ENCODE data around the gene KBTBD2. TPM values are rescaled to one million over a fixed set of nuclear protein-coding genes. Genes with fewer than 3 reads are reported as not detected.

The KBTBD2 gene
- polyA plus RNA-seq, 3 donors, result 23.7 to 48.4 (median 33.9) TPM

DNA sequence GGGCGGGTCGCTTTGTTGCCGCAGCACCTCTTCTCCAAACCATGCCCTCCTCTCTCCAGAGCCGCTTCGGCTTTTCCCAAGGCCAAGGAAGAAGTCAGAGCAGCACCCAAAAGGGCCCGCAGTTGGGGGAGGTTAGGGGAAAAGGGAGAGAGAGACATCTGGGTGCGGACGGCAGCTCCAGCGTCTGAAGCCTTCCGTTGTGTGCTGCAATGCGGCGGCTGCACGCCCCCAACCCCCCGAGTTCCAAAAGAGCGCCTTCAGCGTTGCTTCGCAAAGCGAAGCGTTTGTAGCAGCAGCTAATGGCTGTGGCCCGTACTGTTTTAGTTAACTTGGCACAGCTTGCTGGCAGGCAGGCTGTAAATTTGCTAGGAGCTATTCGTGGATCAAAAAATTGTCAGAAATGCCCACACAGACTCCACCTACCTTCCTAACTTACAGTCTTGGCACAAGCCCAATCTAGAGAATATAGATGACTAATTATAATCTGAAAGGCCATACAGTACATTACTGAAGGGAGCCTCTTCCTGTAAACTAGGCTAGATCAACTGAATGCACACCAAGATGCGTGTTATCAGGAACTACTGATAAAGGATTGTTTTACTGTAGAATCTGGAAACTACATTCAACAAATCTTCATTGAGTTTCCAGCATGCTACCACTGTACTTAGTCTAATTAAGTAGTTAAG lies 1.1 kb upstream of the KBTBD2 start:
- TF ChIP-seq, protein P1, sequence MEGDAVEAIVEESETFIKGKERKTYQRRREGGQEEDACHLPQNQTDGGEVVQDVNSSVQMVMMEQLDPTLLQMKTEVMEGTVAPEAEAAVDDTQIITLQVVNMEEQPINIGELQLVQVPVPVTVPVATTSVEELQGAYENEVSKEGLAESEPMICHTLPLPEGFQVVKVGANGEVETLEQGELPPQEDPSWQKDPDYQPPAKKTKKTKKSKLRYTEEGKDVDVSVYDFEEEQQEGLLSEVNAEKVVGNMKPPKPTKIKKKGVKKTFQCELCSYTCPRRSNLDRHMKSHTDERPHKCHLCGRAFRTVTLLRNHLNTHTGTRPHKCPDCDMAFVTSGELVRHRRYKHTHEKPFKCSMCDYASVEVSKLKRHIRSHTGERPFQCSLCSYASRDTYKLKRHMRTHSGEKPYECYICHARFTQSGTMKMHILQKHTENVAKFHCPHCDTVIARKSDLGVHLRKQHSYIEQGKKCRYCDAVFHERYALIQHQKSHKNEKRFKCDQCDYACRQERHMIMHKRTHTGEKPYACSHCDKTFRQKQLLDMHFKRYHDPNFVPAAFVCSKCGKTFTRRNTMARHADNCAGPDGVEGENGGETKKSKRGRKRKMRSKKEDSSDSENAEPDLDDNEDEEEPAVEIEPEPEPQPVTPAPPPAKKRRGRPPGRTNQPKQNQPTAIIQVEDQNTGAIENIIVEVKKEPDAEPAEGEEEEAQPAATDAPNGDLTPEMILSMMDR (IDR thresholded peaks at IDR 0.05), result no peak
- WGBS (ENCODE audit: insufficient coverage), result 0% methylated on average over 11 of the region's 22 CpGs

DNA sequence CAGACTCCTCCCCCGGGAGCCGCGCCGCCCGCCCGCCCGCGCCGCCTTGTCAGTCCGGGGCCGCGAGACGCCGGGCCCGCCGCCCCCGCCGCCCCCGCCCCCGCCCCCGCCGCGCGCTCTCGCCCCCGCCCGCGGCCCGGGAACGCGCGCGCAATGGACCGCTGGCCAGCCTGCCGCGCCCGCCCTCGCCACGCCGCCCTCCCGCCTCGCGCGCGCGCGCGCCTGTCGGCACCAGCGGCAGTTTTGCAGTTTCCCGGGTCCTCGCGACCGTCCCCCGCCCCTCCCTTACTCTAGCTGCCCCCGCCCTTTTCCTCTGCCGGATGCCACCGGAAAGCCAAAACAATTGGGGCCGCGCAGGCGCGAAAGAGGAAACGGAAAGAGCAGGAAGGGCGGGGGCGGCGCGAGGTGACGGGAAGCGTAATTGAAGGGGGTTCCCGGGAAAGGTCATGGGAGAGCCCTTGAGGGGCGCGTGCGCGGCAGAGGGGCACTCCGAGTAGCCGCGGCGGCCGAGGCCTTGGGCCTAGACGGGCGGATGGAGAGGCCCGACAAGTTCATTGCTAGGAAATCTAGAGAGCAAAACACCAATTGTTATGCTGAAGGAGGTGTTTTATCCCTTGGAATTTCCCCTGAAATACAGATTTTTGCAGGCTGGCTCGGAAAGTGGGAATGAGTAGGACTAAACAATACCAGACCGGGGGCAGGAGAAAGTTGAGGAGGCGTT lies 400 bp upstream of the KBTBD2 start:
- peaks cover 41% of the 10 kb centered on the region for H3K4me1 Mint-ChIP-seq
- H3K36me3 Mint-ChIP-seq, result peaks cover 7 to 10% of the 10 kb centered on the region in 2 donors

More for the DNA sequence above, 1.1 kb upstream of the KBTBD2 start:
- Histone ChIP-seq H3K4me3 (replicated peaks in 1 of 3; ENCODE audit: low read depth in 2 of 3, low read length in 3 of 3) (peak overlapping the region; percentile 49 to 80 (median 77)), H3K9ac (ENCODE audit: insufficient read depth, low read length, poor library complexity, severe bottlenecking) (peak overlapping the region; percentile 90), H2AFZ (ENCODE audit: insufficient read depth, low read depth, low read length, poor library complexity, severe bottlenecking) (peak overlapping the region; percentile 91), H3K9me3 (replicated peaks in 1 of 2; ENCODE audit: control insufficient read depth in 1 of 2, insufficient read depth in 1 of 2, low read length in 2 of 2) (no peaks in the 10 kb centered on the region), H3K79me2 (ENCODE audit: insufficient read depth, low read length) (peaks cover 33% of the 10 kb centered on the region), H3K27me3 (ENCODE audit: control insufficient read depth in 2 of 2, insufficient read depth in 2 of 2, low read length in 2 of 2) (no peaks in the 10 kb centered on the region), H3K4me2 (replicated peaks; ENCODE audit: extremely low read depth, low read length, poor library complexity, severe bottlenecking) (peak overlapping the region; percentile 82), H3K36me3 (replicated peaks in 1 of 2; ENCODE audit: control insufficient read depth in 1 of 2, insufficient read depth in 2 of 2, low read length in 2 of 2) (no peaks in the 10 kb centered on the region), H3K4me1 (ENCODE audit: control insufficient read depth in 1 of 2, insufficient read depth in 2 of 2, low read length in 2 of 2) (peaks cover 21 to 38% of the 10 kb centered on the region in 2 donors), H4K20me1 (ENCODE audit: insufficient read depth, low read length) (peaks cover 27% of the 10 kb centered on the region), H3K27ac (ENCODE audit: low read depth in 1 of 2, low read length in 2 of 2) (peak overlapping the region; percentile 98)
- Mint-ChIP-seq H3K27me3 (ENCODE audit: low read depth in 3 of 3) (peaks cover 0 to 7% (median 0%) of the 10 kb centered on the region in 3 donors), H3K36me3 (peaks cover 5 to 8% of the 10 kb centered on the region in 2 donors), H3K4me3 (peak overlapping the region; percentile 84 to 94), H3K27ac (peak overlapping the region; percentile 97 to 99 (median 98)), H3K9me3 (peaks cover 0 to 2% (median 0%) of the 10 kb centered on the region in 7 donors), H3K4me1 (peaks cover 37% of the 10 kb centered on the region)
- peak; percentile 53 to 64 (median 63) for DNase-seq
- intact Hi-C loops (cut with micrococcal nuclease), result loop anchor here (5.0 to 10.0 kb wide), 4 partner anchors 170 to 400 kb away; partner anchors contain the start of genes LSM5 (in 2 of the 2), NT5C3A (in 2 of the 2), AVL9 (in 1 of the 2) and BBS9 (in 1 of the 2)

More for the DNA sequence above, 400 bp upstream of the KBTBD2 start:
- Mint-ChIP-seq H3K27ac (peak overlapping the region; percentile 97 to 99 (median 98)), H3K4me3 (peak overlapping the region; percentile 84 to 94), H3K9me3 (peaks cover 0 to 2% (median 0%) of the 10 kb centered on the region in 7 donors), H3K27me3 (ENCODE audit: low read depth in 3 of 3) (peaks cover 0 to 5% (median 0%) of the 10 kb centered on the region in 3 donors)
- Histone ChIP-seq H3K9ac (ENCODE audit: insufficient read depth, low read length, poor library complexity, severe bottlenecking) (peak overlapping the region; percentile 94), H3K36me3 (replicated peaks in 1 of 2; ENCODE audit: control insufficient read depth in 1 of 2, insufficient read depth in 2 of 2, low read length in 2 of 2) (peaks cover 0 to 4% of the 10 kb centered on the region in 2 donors), H3K4me2 (replicated peaks; ENCODE audit: extremely low read depth, low read length, poor library complexity, severe bottlenecking) (peak overlapping the region; percentile 82), H4K20me1 (ENCODE audit: insufficient read depth, low read length) (peaks cover 34% of the 10 kb centered on the region), H2AFZ (ENCODE audit: insufficient read depth, low read depth, low read length, poor library complexity, severe bottlenecking) (peak overlapping the region; percentile 91), H3K79me2 (ENCODE audit: insufficient read depth, low read length) (peaks cover 41% of the 10 kb centered on the region), H3K27me3 (ENCODE audit: control insufficient read depth in 2 of 2, insufficient read depth in 2 of 2, low read length in 2 of 2) (no peaks in the 10 kb centered on the region), H3K4me3 (replicated peaks in 1 of 3; ENCODE audit: low read depth in 2 of 3, low read length in 3 of 3) (peak overlapping the region; percentile 80 to 98 (median 91)), H3K4me1 (ENCODE audit: control insufficient read depth in 1 of 2, insufficient read depth in 2 of 2, low read length in 2 of 2) (peaks cover 21 to 38% of the 10 kb centered on the region in 2 donors), H3K27ac (ENCODE audit: low read depth in 1 of 2, low read length in 2 of 2) (peak overlapping the region; percentile 98), H3K9me3 (replicated peaks in 1 of 2; ENCODE audit: control insufficient read depth in 1 of 2, insufficient read depth in 1 of 2, low read length in 2 of 2) (no peaks in the 10 kb centered on the region)
- intact Hi-C loops (cut with micrococcal nuclease), result loop anchor here (5.0 to 10.0 kb wide), 4 partner anchors 170 to 400 kb away; partner anchors contain the start of genes LSM5 (in 2 of the 2), NT5C3A (in 2 of the 2), AVL9 (in 1 of the 2) and BBS9 (in 1 of the 2)
- 0% methylated on average over 54 of the region's 85 CpGs for WGBS (ENCODE audit: insufficient coverage)
- TF ChIP-seq, protein P1 (IDR thresholded peaks at IDR 0.05), result no peak
- DNase-seq, result peak; percentile 96 to 99 (median 97)
